Upper lobe of left lung (tissue), 4 donors: ENCODE data around the gene NHSL2.

Experiments
- EP300 ChIP-seq, 4 donors: sonication (generic); formaldehyde crosslinking; IDR thresholded peaks; one replicate each; pipeline ENCODE4 v1.5.1; 2017; ENCODE audit warnings: antibody characterized with exemption in 4 of 4, control low read depth in 2 of 4
- POLR2A ChIP-seq, 4 donors: fragments of 450-650 bp; IDR thresholded peaks; one replicate each; pipeline ENCODE4 v1.5.1; 2016 to 2017; ENCODE audit warnings: antibody characterized with exemption in 4 of 4, mild to moderate bottlenecking in 2 of 4
- POLR2AphosphoS5 ChIP-seq, 2 donors: sonication (generic); formaldehyde crosslinking; IDR thresholded peaks; one replicate each; pipeline ENCODE4 v1.5.1; 2017; ENCODE audit warnings: antibody characterized with exemption in 2 of 2
- TF ChIP-seq, protein P1 (sequence below), 6 experiments: fragments of 450-650 bp in 4 of 6; fragments of 200-600 bp in 2 of 6; sonication (generic) in 2 of 6; IDR thresholded peaks; one replicate each; pipeline ENCODE4 v1.5.1; 2016 to 2019; ENCODE audit warnings: antibody characterized with exemption in 6 of 6

DNA sequence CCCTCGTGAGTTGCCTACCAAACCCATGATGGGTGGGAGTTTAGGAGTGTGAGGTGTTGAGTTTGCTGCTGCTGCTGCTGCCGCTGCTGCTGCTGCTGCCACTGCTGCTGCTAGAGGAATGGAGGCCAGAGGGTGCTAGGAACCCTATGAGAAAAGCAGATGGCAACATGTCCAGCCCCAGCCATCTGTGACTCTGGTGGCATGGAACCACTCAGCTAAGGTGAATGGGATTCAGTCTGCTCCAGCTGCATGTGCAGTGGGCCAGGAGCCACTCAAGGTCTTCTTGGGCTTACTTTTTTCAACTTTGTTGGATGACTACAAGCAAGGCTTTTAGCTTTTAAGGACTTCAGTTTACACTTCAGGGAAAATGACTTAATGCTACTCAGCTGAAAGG, 117.3 kb downstream of the NHSL2 start:
- no peak for TF ChIP-seq POLR2AphosphoS5 (IDR thresholded peaks at IDR 0.05)
- TF ChIP-seq, protein P1, sequence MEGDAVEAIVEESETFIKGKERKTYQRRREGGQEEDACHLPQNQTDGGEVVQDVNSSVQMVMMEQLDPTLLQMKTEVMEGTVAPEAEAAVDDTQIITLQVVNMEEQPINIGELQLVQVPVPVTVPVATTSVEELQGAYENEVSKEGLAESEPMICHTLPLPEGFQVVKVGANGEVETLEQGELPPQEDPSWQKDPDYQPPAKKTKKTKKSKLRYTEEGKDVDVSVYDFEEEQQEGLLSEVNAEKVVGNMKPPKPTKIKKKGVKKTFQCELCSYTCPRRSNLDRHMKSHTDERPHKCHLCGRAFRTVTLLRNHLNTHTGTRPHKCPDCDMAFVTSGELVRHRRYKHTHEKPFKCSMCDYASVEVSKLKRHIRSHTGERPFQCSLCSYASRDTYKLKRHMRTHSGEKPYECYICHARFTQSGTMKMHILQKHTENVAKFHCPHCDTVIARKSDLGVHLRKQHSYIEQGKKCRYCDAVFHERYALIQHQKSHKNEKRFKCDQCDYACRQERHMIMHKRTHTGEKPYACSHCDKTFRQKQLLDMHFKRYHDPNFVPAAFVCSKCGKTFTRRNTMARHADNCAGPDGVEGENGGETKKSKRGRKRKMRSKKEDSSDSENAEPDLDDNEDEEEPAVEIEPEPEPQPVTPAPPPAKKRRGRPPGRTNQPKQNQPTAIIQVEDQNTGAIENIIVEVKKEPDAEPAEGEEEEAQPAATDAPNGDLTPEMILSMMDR (IDR thresholded peaks at IDR 0.05) = no peak
- TF ChIP-seq POLR2A (IDR thresholded peaks at IDR 0.05) = no peak
- TF ChIP-seq EP300 (IDR thresholded peaks at IDR 0.05) = no peak
